Testis (tissue), 2 donors: ENCODE measurements around the gene PLEKHO1.

Experiments used
- CTCF ChIP-seq, 3 experiments: fragments of 450-650 bp in 2 of 3; fragments of 200-600 bp in 1 of 3; sonication (generic) in 1 of 3; IDR thresholded peaks; one replicate each; pipeline ENCODE4 v1.5.1; 2016 to 2019; ENCODE audit warnings: antibody characterized with exemption in 3 of 3, mild to moderate bottlenecking in 2 of 3, moderate library complexity in 1 of 3
- POLR2A ChIP-seq: fragments of 450-650 bp; IDR thresholded peaks from one replicate; pipeline ENCODE4 v1.6.1; 2017; ENCODE audit warnings: antibody characterized with exemption, mild to moderate bottlenecking, moderate library complexity

GRCh38 chr1:150152772-150153456, 3.2 kb downstream of the PLEKHO1 start:
- no peak for TF ChIP-seq CTCF (IDR thresholded peaks at IDR 0.05)
- TF ChIP-seq POLR2A, result no peak
